ENCODE measurements around the gene PTTG1.

GRCh38 chr5:160436017-160436416 is 14.4 kb downstream of the PTTG1 start:
- TF ChIP-seq CTCF (conservative IDR thresholded peaks at IDR 0.05; ENCODE audit: low read length) (no peak), EZH2phosphoT487 (IDR thresholded peaks at IDR 0.05; ENCODE audit: borderline replicate concordance) (no peak)
